ENCODE measurements around the gene SIPA1L3.
"Not testable (repeated sequence)": the region's sequence is repeated elsewhere in the genome, so short reads cannot be mapped to it uniquely, and the experiment has no call there.

Gene SIPA1L3

DNA sequence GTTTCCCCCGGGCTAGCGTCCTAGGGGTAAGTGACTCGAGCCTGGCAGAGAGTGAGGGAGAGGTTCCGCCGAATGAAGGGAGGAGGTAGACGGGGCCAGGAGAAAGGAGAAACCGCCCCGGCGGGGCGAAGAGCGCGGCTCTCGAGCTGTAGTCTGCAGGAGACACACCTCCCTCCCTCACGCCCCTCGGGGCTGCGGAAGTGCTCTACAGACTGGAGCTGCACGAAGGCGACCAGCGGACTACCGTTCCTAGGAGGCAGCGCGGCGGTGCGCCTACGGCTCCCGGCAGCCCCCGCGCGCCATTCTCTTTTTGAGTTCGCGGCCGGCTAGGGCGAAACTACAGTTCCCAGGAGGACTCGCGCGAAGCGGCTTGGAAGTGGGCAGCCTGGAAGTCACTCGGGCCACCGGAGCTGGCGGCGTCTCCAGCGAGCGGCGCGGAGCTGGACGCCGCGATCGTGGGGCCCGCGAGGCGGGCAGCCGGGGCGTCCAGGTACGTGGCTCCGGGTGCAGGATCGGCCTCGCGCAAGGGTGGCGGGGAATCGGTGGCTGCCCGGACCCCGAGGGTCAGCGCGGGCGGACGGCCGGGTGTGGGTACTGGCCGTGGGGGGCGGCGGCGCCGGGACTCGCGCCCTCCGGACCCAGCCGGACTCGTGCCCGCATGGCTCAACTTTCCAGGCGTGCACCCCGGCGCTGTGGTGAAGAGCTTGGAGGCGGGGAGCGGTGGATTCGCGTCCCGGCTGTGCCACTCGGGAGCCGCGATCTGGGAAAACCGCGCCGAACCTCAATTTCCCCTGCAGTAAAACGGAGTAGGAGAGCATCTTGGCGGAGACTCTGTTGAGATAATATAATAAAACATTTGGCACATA is at the start of gene SIPA1L3:
Gene SIPA1L3 (plus strand): TSS at position 340 of the 866 bp plus-strand sequence. CDS start 174,358 bp downstream, outside the sequence.
- DNase-seq: peak; percentile 99

GRCh38 chr19:37864501-37864900 is 42.5 kb upstream of the SIPA1L3 start:
- no peak for DNase-seq

GRCh38 chr19:37865930-37866329 is 41.1 kb upstream of the SIPA1L3 start:
- DNase-seq: not testable (repeated sequence)

DNA sequence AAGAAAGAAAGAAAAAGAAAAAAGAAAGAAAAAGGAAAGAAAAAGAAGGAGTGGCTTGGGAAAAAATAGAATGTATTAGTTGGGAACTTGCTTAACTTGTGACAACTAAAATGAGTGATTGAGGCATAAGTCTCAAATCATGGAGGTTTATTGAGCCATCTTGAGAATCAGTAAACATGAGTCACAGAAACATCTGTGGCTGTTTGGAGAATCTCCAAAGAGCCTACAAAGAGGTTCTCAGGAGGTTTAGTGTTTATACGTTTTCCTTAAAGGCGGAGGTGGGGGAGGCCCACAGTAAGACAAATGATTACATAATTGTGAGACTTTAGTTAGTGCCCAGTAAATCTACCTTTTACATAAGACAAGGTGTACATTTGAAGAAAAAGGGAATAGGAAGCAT is 39.2 kb upstream of the SIPA1L3 start:
- no peak for DNase-seq

DNA sequence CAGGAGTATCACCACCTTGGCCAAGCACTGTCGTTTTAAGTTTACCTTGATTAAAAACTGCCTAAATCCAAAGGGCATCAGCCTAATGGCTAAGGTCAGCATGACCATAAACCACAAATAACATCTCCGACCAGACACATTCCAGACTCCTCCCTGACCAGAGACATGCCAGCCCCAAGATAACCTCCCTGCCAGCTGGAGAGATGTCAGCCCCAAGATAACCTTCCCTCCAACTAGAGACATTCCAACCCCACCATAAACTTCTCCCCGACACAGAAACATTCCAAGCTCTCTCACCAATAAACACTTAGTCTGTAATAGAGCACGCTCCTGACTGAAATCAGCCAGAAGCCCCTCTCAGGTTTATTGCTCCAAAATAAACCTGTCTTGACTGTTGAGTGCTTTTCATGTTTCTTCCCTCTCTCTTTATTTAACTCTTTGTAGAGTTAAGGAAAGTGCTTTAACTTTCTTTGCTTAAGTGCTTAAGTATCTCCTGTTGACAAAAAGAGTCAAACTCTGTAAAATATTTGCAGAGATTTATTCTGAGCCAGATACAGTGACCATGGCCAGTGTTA is 37.2 kb upstream of the SIPA1L3 start:
- no peak for DNase-seq

- no peak for DNase-seq
Measured at GRCh38 chr19:37872383-37872782, 34.6 kb upstream of the SIPA1L3 start.

DNA sequence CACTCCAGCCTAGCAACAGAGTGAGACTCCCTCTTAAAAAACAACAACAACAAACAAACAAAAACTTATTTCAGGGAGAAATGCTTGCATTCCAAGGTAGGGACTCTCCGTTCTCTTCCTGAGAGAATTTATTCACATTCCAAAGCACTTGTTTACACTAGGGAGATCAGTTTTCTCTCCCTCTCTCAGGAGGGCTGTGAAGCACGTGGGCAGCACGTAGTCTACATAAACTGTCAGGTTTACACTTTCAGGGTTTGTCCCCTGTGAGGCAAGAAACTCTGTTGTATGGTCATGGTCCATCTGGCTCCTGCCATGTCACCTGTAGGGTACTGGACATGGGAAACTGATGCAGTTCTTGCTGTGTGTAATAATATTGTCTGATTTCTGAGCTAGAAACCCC is 32.2 kb upstream of the SIPA1L3 start:
- no peak for DNase-seq

- DNase-seq: no peak
Measured at GRCh38 chr19:37876032-37876431, 31.0 kb upstream of the SIPA1L3 start.

GRCh38 chr19:37877147-37877546 is 29.9 kb upstream of the SIPA1L3 start:
- DNase-seq: no peak

GRCh38 chr19:37885392-37885791 is 21.6 kb upstream of the SIPA1L3 start:
- no peak for DNase-seq

DNA sequence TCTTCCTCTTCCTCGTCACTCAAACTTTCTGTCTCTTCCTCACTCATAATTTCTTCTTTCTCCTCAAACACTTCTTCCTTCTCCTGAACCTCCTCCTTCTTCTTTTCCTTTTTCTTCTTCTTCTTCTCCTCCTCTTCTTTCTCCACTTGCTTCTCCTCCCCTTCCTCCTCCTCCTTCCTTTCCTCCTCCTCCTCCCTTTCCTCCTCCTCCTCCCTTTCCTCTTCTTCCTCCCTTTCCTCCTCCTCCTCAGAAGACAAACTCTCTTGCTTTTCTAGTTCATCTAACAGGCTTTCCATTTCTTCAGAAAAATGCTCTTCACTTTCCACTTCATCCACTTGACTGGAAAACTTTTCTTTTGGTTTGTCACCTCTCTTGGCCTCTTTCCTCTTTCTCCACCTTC is 20.4 kb upstream of the SIPA1L3 start:
- no peak for DNase-seq

- DNase-seq: no peak
Measured at GRCh38 chr19:37893845-37894575, 13.0 kb upstream of the SIPA1L3 start.

DNA sequence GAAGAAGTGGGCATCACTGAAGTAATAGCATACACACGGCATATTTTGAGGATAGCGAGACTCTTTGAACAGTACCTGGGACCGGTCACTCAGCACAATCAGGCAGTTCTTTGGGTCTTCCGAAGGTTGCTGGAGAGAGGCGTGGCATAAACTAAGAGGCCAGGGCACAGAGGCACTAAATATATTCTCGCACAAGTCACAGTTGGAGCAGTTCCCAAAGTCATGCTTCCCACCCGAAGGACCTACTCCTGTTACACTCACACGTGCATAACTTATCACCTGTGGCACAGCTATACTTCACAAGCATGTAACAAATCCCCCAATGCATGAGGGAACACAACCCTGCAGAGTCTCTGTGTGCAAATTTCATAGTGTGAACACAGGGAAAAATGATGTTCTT is 10.8 kb upstream of the SIPA1L3 start:
- DNase-seq: no peak

DNA sequence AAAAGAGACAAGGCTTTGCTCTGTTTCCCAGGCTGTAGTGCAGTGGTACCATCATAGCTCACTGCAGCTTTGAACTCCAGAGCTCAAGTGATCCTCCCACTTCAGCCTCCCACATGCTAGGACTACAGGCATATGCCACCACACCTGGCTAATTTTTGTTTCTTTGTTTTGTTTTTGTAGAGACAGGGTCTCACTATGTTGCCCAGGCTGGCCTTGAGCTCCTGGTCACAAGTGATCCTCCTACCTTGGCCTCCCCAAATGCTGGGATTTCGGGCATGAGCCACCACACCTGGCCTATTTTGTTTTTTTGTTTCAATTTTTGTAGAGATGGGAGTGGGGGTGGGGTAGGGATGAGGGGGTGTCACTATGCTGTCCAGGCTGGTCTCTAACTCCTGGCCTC is 7.6 kb upstream of the SIPA1L3 start:
- DNase-seq: no peak

DNA sequence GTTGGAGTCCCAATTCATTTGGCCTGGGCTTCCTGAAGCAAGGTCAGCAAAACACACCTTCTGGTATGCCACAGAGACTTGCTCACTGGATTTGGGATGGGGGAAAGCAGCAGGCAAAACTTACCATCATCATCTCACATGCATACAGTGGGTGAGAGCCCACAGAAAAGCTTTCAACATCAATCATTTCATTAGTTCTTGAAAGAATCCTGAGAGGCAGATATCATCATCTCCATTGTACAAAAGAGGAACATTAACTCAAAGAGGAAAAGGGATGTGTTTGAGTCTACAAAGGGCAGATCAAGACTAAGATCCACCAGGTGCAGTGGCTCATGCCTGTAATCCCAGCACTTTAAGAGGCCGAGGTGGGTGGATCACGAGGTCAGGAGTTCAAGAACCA is 7.0 kb upstream of the SIPA1L3 start:
- no peak for DNase-seq

- peak; percentile 95 for DNase-seq
Measured at GRCh38 chr19:37902668-37903067, 4.3 kb upstream of the SIPA1L3 start.

- DNase-seq: no peak
Measured at GRCh38 chr19:37903096-37903495, 3.9 kb upstream of the SIPA1L3 start.

DNA sequence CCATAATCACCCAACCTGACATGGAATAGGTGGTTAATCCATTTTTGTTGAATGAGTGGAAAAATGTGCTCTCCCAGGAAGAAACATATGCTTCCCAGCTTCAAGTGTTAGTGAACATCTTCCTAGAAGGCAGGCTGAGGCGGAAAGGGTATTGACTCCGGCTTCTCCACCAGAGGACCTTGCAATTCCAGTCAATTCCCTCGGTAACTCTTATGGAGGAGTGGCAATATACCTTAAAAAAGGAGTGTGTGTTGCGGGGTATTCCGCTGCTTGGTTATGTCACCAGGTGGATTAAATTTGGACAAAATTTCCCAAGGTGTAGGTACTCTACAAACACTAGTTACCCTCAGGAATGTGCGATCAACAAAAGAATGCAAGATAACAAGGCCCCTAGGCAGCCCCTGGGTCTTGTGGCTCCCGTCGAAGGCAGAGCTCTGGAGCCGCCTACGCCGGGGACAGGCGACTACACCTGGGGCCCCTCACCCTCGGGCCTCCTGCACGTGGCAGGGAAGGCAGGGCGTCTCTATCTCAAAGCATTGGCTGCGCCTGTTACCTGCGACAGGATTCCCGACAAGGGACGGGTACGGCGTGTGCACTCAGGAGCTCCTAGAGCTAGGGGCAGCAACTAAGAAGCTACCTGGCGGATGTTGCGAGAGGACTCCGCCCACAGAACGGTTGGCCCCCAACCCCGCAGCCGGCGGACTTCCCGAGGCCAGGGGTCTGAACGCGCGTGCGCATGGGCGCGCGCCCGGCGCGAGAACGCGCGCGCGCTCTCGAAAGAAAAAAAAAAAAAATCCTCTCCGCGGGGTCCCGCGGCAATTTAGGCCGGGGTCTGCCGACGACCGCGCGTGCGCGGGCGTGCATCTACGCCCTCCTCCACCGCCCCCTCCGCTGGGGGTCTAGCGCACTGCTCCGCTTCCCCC is 801 bp upstream of the SIPA1L3 start, which contains the start of gene WDR87:
Gene WDR87 (minus strand): TSS at position 649 of the 923 bp plus-strand sequence. CDS start 8,355 bp downstream, outside the sequence.
- DNase-seq: peak; percentile 94

DNA sequence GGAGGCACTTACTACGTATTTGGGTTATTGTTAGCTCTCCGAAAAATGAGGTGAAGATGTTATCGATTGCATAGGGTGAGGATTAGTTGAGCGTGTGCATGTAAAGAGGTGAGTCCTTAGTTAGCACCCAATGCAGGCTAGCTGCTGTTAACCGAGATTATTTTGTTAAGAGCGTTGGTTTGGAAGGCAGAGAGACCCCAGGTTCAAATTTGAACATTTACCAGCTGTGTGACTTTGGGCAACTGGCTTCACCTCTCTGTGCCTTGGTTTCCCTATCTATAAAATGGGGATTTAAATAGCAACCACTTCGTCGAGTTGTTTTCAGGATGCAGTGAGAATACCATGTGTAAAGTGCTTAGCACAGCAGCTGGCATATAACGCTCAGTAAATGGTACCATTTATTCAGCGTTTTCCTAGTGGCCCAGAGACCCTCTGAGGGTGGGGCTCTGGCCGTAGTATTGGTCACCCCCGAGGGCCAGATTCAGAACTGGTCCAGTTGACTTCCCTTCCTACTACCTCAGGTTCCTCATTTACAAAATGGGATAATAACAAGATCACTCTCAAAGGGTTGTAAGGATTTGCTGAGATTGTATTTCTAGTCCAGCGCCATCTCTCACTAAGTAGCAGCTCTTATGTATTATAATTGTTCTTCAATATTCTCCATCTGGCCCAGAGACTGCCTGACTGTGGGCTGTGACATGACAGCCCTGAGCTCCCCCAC is 887 bp downstream of the SIPA1L3 start:
- DNase-seq: peak; percentile 61

GRCh38 chr19:37909661-37910199 is 2.7 kb downstream of the SIPA1L3 start:
- DNase-seq: no peak

DNA sequence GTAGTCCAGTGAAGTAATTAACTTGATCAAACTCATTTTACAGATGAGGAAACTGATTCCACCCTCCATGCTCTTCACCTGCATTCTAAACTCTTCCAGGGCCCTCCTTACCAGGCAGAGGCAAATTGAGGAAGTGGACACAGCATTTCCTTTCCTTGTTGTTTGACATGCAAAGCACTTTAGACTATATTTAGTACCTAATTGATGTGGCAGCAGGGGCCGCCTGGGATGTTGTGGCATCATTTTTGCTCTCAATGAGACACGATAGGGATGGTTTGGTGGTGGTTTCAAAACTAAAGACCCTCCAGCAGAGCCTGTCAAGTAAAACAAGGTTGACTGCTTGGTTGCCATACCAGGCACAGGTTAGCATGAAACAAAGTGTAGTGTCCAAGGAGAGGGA is 7.9 kb downstream of the SIPA1L3 start:
- DNase-seq: no peak
